IMR-90 (cell line): ENCODE results near the gene NRIP2. TPM values are rescaled to one million over a fixed set of nuclear protein-coding genes. Genes with fewer than 3 reads are reported as not detected.

Experiments
- ATAC-seq: fragments of 200-7000 bp; cut with Tn5 transposase; 2 replicates; pipeline ENCODE4 v1.9.1; 2020; ENCODE audit warnings: low read depth, mild to moderate bottlenecking, moderate library complexity
- BruUV-seq: library from RNA; stranded (reverse); fragments of 400-500 nt; replicated peaks from 2 replicates; lab custom pipeline; 2021; lab: Mats Ljungman, UMichigan
- CTCF ChIA-PET: fragments of 300-600 bp; formaldehyde crosslinking; extraction: SDS; loops from one replicate; lab custom pipeline; 2021; ENCODE audit warnings: antibody characterized with exemption; lab: Yijun Ruan, JAX
- POLR2A ChIA-PET: fragments of 300-600 bp; sonication (Branson Sonifier 250); formaldehyde crosslinking; loops from one replicate; lab custom pipeline; 2022; ENCODE audit warnings: antibody characterized with exemption; ENCODE audit not compliant: unreplicated experiment; lab: Charles Lee
- DNase-seq: peaks from one replicate; pipeline ENCODE4 v3.0.0; 2013
- H2AFZ ChIP-seq: replicated peaks from 2 replicates; pipeline ENCODE3; 2013; ENCODE audit warnings: low read length, mild to moderate bottlenecking; ENCODE audit not compliant: poor library complexity
- H2AK5ac ChIP-seq: 2 replicates; pipeline ENCODE4 v1.6.1; 2013; ENCODE audit warnings: low read depth, low read length, inconsistent platforms
- H2AK9ac ChIP-seq: replicated peaks from 2 replicates; pipeline ENCODE3; 2013; ENCODE audit warnings: mild to moderate bottlenecking, low read depth, low read length, moderate library complexity; ENCODE audit not compliant: poor library complexity
- H2BK120ac ChIP-seq: 2 replicates; pipeline ENCODE4 v1.6.1; 2013; ENCODE audit warnings: low read depth, low read length, inconsistent platforms
- H2BK15ac ChIP-seq: 3 replicates; pipeline ENCODE4 v1.6.1; 2013; ENCODE audit warnings: low read depth, low read length, inconsistent platforms
- H2BK20ac ChIP-seq: 2 replicates; pipeline ENCODE4 v1.6.1; 2013; ENCODE audit warnings: low read depth, mild to moderate bottlenecking, inconsistent platforms, low read length, moderate library complexity
- H2BK5ac ChIP-seq: 2 replicates; pipeline ENCODE4 v1.6.1; 2013; ENCODE audit warnings: mild to moderate bottlenecking, low read depth, low read length, inconsistent platforms; ENCODE audit not compliant: poor library complexity, severe bottlenecking
- H3K14ac ChIP-seq: replicated peaks from 2 replicates; pipeline ENCODE4 v1.6.1; 2013; ENCODE audit warnings: low read depth, low read length, inconsistent platforms
- H3K18ac ChIP-seq: 2 replicates; pipeline ENCODE4 v1.6.1; 2013; ENCODE audit warnings: low read depth, low read length, control low read depth
- H3K23ac ChIP-seq: 2 replicates; pipeline ENCODE4 v1.6.1; 2013; ENCODE audit warnings: low read depth, low read length, inconsistent platforms
- H3K27ac ChIP-seq: 2 replicates; pipeline ENCODE4 v1.5.1; 2013; ENCODE audit warnings: mild to moderate bottlenecking, control low read depth, low read length; ENCODE audit not compliant: insufficient read depth
- H3K27me3 ChIP-seq: 2 replicates; pipeline ENCODE4 v1.6.1; 2013; ENCODE audit warnings: low read length; ENCODE audit not compliant: control insufficient read depth, insufficient read depth
- H3K36me3 ChIP-seq: 2 replicates; pipeline ENCODE4 v1.6.1; 2013; ENCODE audit warnings: low read length, mixed read lengths; ENCODE audit not compliant: control insufficient read depth, insufficient read depth
- H3K4ac ChIP-seq: 2 replicates; pipeline ENCODE4 v1.6.1; 2013; ENCODE audit warnings: low read depth, low read length, inconsistent platforms
- H3K4me1 ChIP-seq: 2 replicates; pipeline ENCODE4 v1.6.1; 2013; ENCODE audit warnings: low read length, mixed read lengths; ENCODE audit not compliant: control insufficient read depth, insufficient read depth
- H3K4me2 ChIP-seq: 2 replicates; pipeline ENCODE4 v1.6.1; 2013; ENCODE audit warnings: low read depth, mild to moderate bottlenecking, control low read depth, low read length, moderate library complexity
- H3K4me3 ChIP-seq: 2 replicates; pipeline ENCODE4 v1.5.1; 2013; ENCODE audit warnings: low read depth, mild to moderate bottlenecking, control low read depth, low read length, moderate library complexity; ENCODE audit not compliant: insufficient read depth
- H3K56ac ChIP-seq: 2 replicates; pipeline ENCODE4 v1.6.1; 2013; ENCODE audit warnings: low read length, inconsistent platforms; ENCODE audit not compliant: insufficient read depth; ENCODE audit errors: extremely low read depth
- H3K79me1 ChIP-seq, 2 experiments: 2 replicates each; pipeline ENCODE4 v1.6.1; 2013; ENCODE audit warnings: low read length in 2 of 2, inconsistent platforms in 1 of 2, low read depth in 1 of 2
- H3K9ac ChIP-seq: 2 replicates; pipeline ENCODE4 v1.6.1; 2013; ENCODE audit warnings: low read depth, low read length, control low read depth
- H3K9me1 ChIP-seq: 2 replicates; pipeline ENCODE4 v1.6.1; 2013; ENCODE audit warnings: low read length, inconsistent platforms; ENCODE audit not compliant: insufficient read depth
- H3K9me3 ChIP-seq: 2 replicates; pipeline ENCODE4 v1.6.1; 2013; ENCODE audit warnings: low read length; ENCODE audit not compliant: control insufficient read depth, insufficient read depth
- H4K20me1 ChIP-seq: 2 replicates; pipeline ENCODE4 v1.6.1; 2013; ENCODE audit warnings: low read length, inconsistent platforms; ENCODE audit not compliant: insufficient read depth
- H4K5ac ChIP-seq: 2 replicates; pipeline ENCODE4 v1.6.1; 2013; ENCODE audit warnings: mild to moderate bottlenecking, low read depth, low read length, control low read depth
- H4K8ac ChIP-seq, 2 experiments: 2 replicates each; pipeline ENCODE4 v1.6.1; 2013; ENCODE audit warnings: low read depth in 2 of 2, low read length in 2 of 2, control low read depth in 1 of 2, inconsistent platforms in 1 of 2
- H4K91ac ChIP-seq: 2 replicates; pipeline ENCODE4 v1.6.1; 2013; ENCODE audit warnings: low read depth, low read length, inconsistent platforms; ENCODE audit not compliant: insufficient read depth
- USF2 ChIP-seq: fragments of 150-350 bp; IDR thresholded peaks from 2 replicates; pipeline ENCODE4 v1.6.1; 2017; ENCODE audit warnings: mild to moderate bottlenecking, antibody characterized with exemption, low read length, low read depth
- WGBS, 2 experiments: methylation state at CpG; one replicate each; pipeline versions ENCODE4 v1.1.5 to v1.1.7; 2013; ENCODE audit warnings: missing lambda C conversion rate in 2 of 2; ENCODE audit not compliant: insufficient read length in 1 of 2; ENCODE audit errors: extremely low coverage in 2 of 2; 5-methylcytosine and 5-hydroxymethylcytosine counted together
- dilution Hi-C: fragments of 300-500 bp; cut with HindIII; formaldehyde crosslinking; loops from one replicate; pipeline ENCODE4 v1.14.3; 2018; ENCODE audit warnings: low sequenced_read_pairs; ENCODE audit not compliant: unreplicated experiment
- in situ Hi-C: fragments of 300-500 bp; cut with MboI; formaldehyde crosslinking; loops from 3 replicates; pipeline ENCODE4 v1.14.3; 2019; ENCODE audit warnings: low sequenced_read_pairs, inconsistent platforms, mixed read lengths
- intact Hi-C: fragments of 100-400 bp; cut with micrococcal nuclease; formaldehyde crosslinking; loops from 2 replicates; pipeline ENCODE4 v1.10.0; 2022
- polyA plus RNA-seq, 3 experiments: library from polyadenylated mRNA; depleted of rRNA; stranded (reverse); fragments of >200 nt; gene quantifications; 2 replicates each; pipeline ENCODE4 v1.2.3, GENCODE V29; 2012; ENCODE audit warnings: low replicate concordance in 1 of 3
- total RNA-seq: library from RNA; depleted of rRNA; stranded (reverse); fragments of >200 nt; gene quantifications from 2 replicates; pipeline ENCODE4 v1.2.3, GENCODE V29; 2012

NRIP2 gene
- total and polyA plus RNA-seq, 2 of the 4 experiments (the other 2 are of a cell fraction): 0.18 to 0.27 TPM

DNA sequence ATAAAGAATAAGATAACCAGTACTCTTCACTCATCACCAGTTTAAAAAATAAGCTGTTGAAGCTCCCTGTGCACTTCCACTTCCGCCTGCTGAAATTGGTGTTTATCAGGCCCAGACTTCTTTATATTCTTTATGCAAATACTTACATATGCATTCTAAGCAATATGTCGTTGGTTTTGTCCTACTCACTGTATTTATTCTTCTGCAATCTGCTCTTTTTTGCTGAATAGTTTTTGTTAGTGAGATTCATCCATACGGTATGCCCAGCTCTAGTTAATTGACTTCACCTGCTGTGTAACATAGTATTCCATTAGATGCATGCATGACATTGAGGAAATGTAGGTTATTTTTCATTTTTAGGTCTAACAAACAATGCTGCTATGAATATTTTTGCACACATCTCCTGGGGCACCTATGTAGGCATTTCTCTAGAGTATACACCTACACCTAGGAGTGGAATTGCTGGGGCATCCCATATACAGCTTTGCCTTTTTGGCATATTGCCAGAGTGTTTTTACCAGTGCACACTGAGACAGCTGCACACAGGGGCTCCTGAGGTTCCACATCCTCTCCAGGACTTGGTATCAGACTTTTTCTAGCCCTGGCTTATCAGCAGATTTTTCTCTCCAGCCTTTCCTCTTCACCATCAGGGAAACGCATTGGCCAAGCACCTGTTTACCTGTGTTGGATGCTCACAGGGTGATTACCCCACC, 1.0 kb upstream of the NRIP2 start:
- TF ChIP-seq USF2: no peak
- Histone ChIP-seq H3K79me1 (no peaks in the 10 kb centered on the region), H3K4me3 (no peak overlapping the region), H2BK120ac (no peak overlapping the region), H4K20me1 (no peaks in the 10 kb centered on the region), H3K4ac (no peak overlapping the region), H3K9me1 (0 out of 2 replicates have a peak, but pooled peaks cover 2% of the 10 kb centered on the region), H3K4me1 (peaks cover 7% of the 10 kb centered on the region), H3K27me3 (no peaks in the 10 kb centered on the region), H3K14ac (no peak overlapping the region), H3K36me3 (no peaks in the 10 kb centered on the region; the same call in 1 of the 2 replicates), H2BK5ac (no peak overlapping the region), H3K27ac (no peak overlapping the region), H2AFZ (no peak overlapping the region), H2BK15ac (no peak overlapping the region), H3K18ac (no peak overlapping the region), H3K9ac (no peak overlapping the region), H2AK5ac (no peak overlapping the region), H4K91ac (no peak overlapping the region), H3K9me3 (no peaks in the 10 kb centered on the region), H2AK9ac (no peak overlapping the region), H3K56ac (no peak overlapping the region), H3K23ac (no peak overlapping the region), H2BK20ac (no peak overlapping the region), H3K4me2 (no peak overlapping the region), H4K5ac (no peak overlapping the region), H4K8ac (no peak overlapping the region)
- DNase-seq: no peak
- dilution Hi-C loops: no loop called here
- no CpG with 5 or more reads among the region's 4 CpGs for WGBS, 2 experiments
- no peak for ATAC-seq
- in situ Hi-C loops: no loop called here
- POLR2A ChIA-PET: no interaction called here
- CTCF ChIA-PET: no interaction called here
- intact Hi-C loops: no loop called here
- no TSS peak for BruUV-seq
